Measurements from ENCODE around the gene KAZN. TPM values are rescaled to one million over a fixed set of nuclear protein-coding genes. Genes with fewer than 3 reads are reported as not detected.

KAZN gene
- total and polyA plus RNA-seq, 2 donors (not counting 1 experiment from before 2014, with no cell fraction given), result 3.4 to 5.0 TPM

DNA sequence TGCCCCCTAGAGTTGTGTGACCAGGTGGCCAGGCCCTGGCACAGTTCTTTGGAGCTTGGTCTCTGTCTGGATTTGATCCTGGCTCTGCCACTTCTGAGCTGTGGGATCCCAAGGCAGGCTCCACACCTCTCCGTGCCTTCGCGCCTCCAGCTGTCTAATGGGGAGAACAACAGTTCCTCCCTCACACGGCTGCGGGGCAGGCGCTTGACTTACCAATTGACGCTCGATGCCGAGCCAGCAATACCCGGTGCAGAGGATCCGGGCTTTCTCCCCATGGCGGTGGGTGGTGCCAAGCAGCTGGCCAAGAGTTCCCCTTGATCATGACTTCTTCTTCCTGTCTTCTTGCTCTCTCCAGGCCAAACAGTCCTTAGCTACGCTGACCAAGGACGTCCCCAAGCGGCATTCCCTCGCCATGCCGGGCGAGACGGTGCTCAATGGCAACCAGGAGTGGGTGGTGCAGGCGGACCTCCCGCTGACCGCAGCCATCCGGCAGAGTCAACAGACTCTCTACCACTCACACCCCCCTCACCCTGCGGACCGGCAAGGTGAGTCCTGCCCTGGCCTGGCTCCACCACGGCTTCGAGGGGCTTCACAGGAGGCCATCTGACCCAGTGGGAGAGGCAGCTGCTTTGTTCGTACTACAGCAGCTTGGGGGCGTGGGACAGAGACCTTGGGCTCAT lies 457.4 kb downstream of the KAZN start:
- Histone ChIP-seq H3K4me3 (replicated peaks in 1 of 4; ENCODE audit: control extremely low read depth in 1 of 4, insufficient read depth in 1 of 4, low read depth in 3 of 4, low read length in 4 of 4) (no peak overlapping the region), H3K27me3 (ENCODE audit: control insufficient read depth, insufficient read depth, low read length) (no peaks in the 10 kb centered on the region), H3K36me3 (ENCODE audit: control insufficient read depth, insufficient read depth, low read length) (peaks cover 3% of the 10 kb centered on the region), H3K27ac (ENCODE audit: insufficient read depth, low read length) (no peak overlapping the region), H3K4me1 (ENCODE audit: control insufficient read depth, extremely low read depth, insufficient read depth, low read length) (peaks cover 6% of the 10 kb centered on the region), H3K9ac (ENCODE audit: insufficient read depth, low read length) (no peak overlapping the region), H2AFZ (ENCODE audit: low read length) (no peak overlapping the region), H3K4me2 (ENCODE audit: extremely low read depth, insufficient read depth, low read length) (no peak overlapping the region), H3K79me2 (ENCODE audit: control insufficient read depth, insufficient read depth, low read length) (no peaks in the 10 kb centered on the region), H4K20me1 (ENCODE audit: control insufficient read depth, extremely low read depth, insufficient read depth, low read length) (no peaks in the 10 kb centered on the region), H3K9me3 (ENCODE audit: control insufficient read depth, insufficient read depth, low read depth, low read length) (no peaks in the 10 kb centered on the region)
- no peak for DNase-seq (ENCODE audit: low read depth in 2 of 2)
- TF ChIP-seq CTCF (conservative IDR thresholded peaks at IDR 0.05 in 1 of 2, IDR thresholded peaks at IDR 0.05 in 1 of 2; ENCODE audit: low read depth in 1 of 2, low read length in 2 of 2) (no peak), EZH2 (IDR thresholded peaks at IDR 0.05; ENCODE audit: low read length, missing control alignments) (no peak)

GRCh38 chr1:15056515-15057285 lies 458.2 kb downstream of the KAZN start:
- Histone ChIP-seq H3K27me3 (ENCODE audit: control insufficient read depth, insufficient read depth, low read length) (no peaks in the 10 kb centered on the region), H3K79me2 (ENCODE audit: control insufficient read depth, insufficient read depth, low read length) (no peaks in the 10 kb centered on the region), H3K4me1 (ENCODE audit: control insufficient read depth, extremely low read depth, insufficient read depth, low read length) (peaks cover 6% of the 10 kb centered on the region), H3K36me3 (ENCODE audit: control insufficient read depth, insufficient read depth, low read length) (peaks cover 3% of the 10 kb centered on the region), H3K27ac (ENCODE audit: insufficient read depth, low read length) (no peak overlapping the region), H3K9ac (ENCODE audit: insufficient read depth, low read length) (no peak overlapping the region), H2AFZ (ENCODE audit: low read length) (no peak overlapping the region), H3K9me3 (ENCODE audit: control insufficient read depth, insufficient read depth, low read depth, low read length) (no peaks in the 10 kb centered on the region), H3K4me3 (replicated peaks in 1 of 4; ENCODE audit: control extremely low read depth in 1 of 4, insufficient read depth in 1 of 4, low read depth in 3 of 4, low read length in 4 of 4) (no peak overlapping the region), H3K4me2 (ENCODE audit: extremely low read depth, insufficient read depth, low read length) (no peak overlapping the region), H4K20me1 (ENCODE audit: control insufficient read depth, extremely low read depth, insufficient read depth, low read length) (no peaks in the 10 kb centered on the region)
- DNase-seq (ENCODE audit: low read depth in 2 of 2), result peak; percentile 48 to 53
- TF ChIP-seq CTCF (conservative IDR thresholded peaks at IDR 0.05 in 1 of 2, IDR thresholded peaks at IDR 0.05 in 1 of 2; ENCODE audit: low read depth in 1 of 2, low read length in 2 of 2) (no peak), EZH2 (IDR thresholded peaks at IDR 0.05; ENCODE audit: low read length, missing control alignments) (no peak)

GRCh38 chr1:15057834-15058233 lies 459.3 kb downstream of the KAZN start:
- TF ChIP-seq CTCF (conservative IDR thresholded peaks at IDR 0.05 in 1 of 2, IDR thresholded peaks at IDR 0.05 in 1 of 2; ENCODE audit: low read depth in 1 of 2, low read length in 2 of 2) (no peak), EZH2 (IDR thresholded peaks at IDR 0.05; ENCODE audit: low read length, missing control alignments) (no peak)
- Histone ChIP-seq H3K27ac (ENCODE audit: insufficient read depth, low read length) (no peak overlapping the region), H3K9me3 (ENCODE audit: control insufficient read depth, insufficient read depth, low read depth, low read length) (no peaks in the 10 kb centered on the region), H4K20me1 (ENCODE audit: control insufficient read depth, extremely low read depth, insufficient read depth, low read length) (no peaks in the 10 kb centered on the region), H3K79me2 (ENCODE audit: control insufficient read depth, insufficient read depth, low read length) (no peaks in the 10 kb centered on the region), H3K9ac (ENCODE audit: insufficient read depth, low read length) (no peak overlapping the region), H2AFZ (ENCODE audit: low read length) (no peak overlapping the region), H3K4me1 (ENCODE audit: control insufficient read depth, extremely low read depth, insufficient read depth, low read length) (peaks cover 6% of the 10 kb centered on the region), H3K27me3 (ENCODE audit: control insufficient read depth, insufficient read depth, low read length) (no peaks in the 10 kb centered on the region), H3K36me3 (ENCODE audit: control insufficient read depth, insufficient read depth, low read length) (peaks cover 3% of the 10 kb centered on the region), H3K4me3 (replicated peaks in 1 of 4; ENCODE audit: control extremely low read depth in 1 of 4, insufficient read depth in 1 of 4, low read depth in 3 of 4, low read length in 4 of 4) (no peak overlapping the region), H3K4me2 (ENCODE audit: extremely low read depth, insufficient read depth, low read length) (no peak overlapping the region)
- no peak for DNase-seq (ENCODE audit: low read depth in 2 of 2)

Data from fibroblast of lung (primary cell).